ENCODE measurements around the gene SWSAP1.

GRCh38 chr19:11338569-11339253 is 35.8 kb upstream of the SWSAP1 start:
- TF ChIP-seq CTCF (IDR thresholded peaks at IDR 0.05) (no peak), POLR2A (IDR thresholded peaks at IDR 0.05) (no peak)
